NCI-H2107 treated with DMSO at 0.1 percent for 48 hours (cell line): ENCODE measurements around the gene SPATA33.
"Not testable (repeated sequence)": the region's sequence is repeated elsewhere in the genome, so short reads cannot be mapped to it uniquely, and the experiment has no call there.

Experiments used
- DNase-seq: peaks from one replicate; lab custom pipeline; 2025; ENCODE audit not compliant: unreplicated experiment; lab: John Stamatoyannopoulos, UW

SPATA33 gene

GRCh38 chr16:89624777-89625761 is 32.6 kb upstream of the SPATA33 start:
- no peak for DNase-seq

- no peak for DNase-seq
Observed at GRCh38 chr16:89629827-89630610, 27.6 kb upstream of the SPATA33 start.

GRCh38 chr16:89633064-89633631 is 24.5 kb upstream of the SPATA33 start:
- no peak for DNase-seq

DNA sequence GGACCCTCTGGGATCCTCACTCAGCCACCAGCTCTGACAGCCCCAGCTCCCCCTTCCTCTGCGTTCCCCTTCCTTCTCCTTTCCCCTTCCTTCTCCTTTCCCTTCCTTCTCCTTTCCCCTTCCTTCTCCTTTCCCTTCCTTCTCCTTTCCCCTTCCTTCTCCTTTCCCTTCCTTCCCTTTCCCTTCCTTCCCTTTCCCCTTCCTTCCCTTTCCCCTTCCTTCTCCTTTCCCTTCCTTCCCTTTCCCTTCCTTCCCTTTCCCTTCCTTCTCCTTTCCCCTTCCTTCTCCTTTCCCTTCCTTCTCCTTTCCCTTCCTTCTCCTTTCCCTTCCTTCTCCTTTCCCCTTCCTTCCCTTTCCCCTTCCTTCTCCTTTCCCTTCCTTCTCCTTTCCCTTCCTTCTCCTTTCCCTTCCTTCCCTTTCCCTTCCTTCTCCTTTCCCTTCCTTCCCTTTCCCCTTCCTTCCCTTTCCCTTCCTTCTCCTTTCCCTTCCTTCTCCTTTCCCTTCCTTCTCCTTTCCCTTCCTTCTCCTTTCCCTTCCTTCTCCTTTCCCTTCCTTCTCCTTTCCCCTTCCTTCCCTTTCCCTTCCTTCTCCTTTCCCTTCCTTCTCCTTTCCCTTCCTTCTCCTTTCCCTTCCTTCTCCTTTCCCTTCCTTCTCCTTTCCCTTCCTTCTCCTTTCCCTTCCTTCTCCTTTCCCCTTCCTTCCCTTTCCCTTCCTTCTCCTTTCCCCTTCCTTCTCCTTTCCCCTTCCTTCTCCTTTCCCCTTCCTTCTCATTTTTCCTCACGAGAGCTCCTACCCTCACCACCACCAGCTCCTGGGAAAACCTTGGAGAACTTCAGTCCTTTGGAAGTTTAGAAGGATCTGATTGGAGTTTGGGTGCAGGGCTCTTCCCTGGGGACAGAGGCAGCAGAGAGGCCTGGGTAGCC is 22.9 kb upstream of the SPATA33 start:
- DNase-seq: not testable (repeated sequence)

DNA sequence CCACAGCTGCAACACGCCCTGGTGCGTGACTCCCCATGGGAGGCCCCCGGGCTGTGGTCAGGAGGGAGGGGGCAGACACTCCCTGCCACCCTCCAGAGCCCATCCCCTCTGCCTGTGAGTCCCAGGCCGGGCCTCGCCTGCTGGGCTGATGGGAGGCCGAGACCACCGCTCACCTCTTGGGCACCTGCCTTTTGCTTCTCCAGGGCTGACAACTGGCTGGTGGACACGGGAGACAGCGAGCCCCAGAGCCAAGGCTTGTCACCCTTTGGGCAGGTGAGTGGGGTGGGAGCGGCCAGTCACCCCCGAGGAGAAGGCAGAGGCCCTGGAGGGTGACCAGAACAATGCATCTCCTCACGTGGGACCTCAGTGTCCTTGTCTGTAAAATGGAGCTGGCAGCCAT is 21.0 kb upstream of the SPATA33 start:
- no peak for DNase-seq

DNA sequence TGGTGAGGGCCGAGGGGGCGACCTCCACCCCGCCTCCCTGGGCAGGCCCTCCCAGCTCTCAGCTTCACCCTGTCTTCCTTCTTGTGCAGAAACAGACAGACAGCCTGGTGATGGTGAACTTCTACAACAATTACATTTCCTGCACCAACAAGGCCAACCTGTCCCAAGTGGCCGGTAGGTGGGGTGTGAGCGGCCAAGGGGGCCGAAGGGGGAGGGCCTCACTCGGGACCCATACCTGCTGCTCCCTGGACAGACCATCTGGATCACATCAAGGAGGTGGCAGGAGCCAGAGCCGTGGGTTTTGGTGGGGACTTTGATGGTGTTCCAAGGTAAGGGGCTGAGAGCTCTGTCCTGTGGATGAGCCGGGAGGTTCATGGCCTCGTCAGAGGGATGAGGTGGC is 20.3 kb upstream of the SPATA33 start:
- DNase-seq: no peak

DNA sequence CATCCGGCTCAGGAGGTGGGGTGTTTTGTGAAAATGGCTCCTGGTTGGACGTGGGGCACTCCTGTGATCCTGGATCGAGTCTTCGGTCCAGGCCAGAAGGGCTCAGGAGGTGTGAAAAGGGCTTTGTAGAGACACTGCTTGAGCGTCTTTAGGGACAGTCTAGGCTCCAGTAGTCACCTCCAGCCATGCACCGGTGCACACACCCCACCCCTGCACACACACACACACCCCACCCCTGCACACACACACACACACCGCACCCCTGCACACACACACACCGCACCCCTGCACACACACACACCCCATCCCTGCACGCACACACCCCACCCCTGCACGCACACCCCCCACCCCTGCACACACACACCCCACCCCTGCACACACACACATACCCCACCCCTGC is 19.2 kb upstream of the SPATA33 start:
- no peak for DNase-seq

- DNase-seq: no peak
Observed at GRCh38 chr16:89639385-89639784, 18.3 kb upstream of the SPATA33 start.

DNA sequence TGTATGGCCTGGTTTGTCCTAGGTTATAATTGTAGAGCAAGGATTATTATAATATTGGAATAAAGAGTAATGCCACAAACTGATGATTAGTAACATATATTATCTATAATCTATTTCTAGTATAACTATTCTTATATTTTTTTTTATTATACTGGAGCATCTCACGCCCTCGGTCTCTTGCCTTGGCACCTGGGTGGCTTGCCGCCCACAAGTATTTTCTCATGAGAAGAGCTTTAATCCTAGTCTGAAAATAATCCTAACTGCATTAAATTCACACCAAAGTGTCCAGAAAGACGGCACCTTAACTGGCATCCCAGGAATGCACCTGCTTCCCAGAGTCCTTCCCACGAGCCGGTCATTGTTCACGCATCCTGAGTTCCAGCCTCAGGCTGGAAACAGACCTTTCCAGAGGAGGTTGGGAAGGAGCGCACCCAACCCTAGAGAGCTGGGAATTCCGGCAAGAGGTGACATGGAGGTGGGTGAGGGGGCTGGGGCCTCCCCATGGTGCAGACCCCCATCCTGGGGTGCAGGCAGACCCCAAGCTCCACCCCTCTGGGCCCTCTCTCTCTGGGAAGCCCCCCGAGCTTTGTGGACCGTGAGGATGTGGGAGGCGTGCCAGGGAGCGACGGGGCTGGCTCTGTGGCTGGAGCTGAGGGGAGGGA is 16.0 kb upstream of the SPATA33 start:
- no peak for DNase-seq

DNA sequence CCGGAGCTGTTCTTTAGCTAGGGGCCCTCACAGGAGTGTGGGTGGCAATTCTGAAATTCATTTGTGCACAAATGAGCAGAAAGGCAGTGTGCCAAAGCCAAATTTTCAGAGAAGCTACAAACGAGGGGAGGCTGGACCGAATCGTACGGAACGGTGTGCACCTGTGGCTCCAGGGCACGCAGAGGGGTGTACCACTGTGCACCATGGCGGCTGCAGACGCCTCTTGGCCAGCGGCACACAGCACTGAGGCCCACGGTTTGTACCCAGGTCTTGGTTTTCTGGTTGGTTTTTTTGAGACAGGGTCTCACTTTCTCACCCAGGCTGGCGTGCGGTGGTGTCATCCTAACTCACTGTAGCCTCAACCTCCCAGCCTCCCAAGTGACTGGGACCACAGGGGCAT is 15.1 kb upstream of the SPATA33 start:
- no peak for DNase-seq

GRCh38 chr16:89643769-89644300 is 13.8 kb upstream of the SPATA33 start:
- no peak for DNase-seq

DNA sequence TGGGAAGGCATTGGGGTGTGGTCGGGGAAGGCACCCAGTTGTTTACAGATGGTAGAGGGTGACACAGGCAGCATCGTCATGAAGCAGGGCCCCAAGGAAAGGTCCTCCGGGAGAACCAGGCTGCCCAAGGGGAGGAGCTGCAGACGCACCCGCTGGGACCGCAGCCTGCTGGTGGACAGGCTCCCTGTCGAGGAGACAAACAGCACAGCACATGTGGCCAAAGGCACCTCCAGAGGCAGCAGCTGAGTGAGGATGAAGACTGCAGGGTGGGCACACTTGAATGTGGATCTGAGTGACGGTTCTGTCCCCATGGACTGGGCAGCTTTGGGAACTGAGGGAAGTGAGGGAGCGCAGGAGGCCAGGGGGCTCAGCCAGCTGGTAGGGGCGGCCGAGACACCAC is 12.5 kb upstream of the SPATA33 start:
- no peak for DNase-seq

- no peak for DNase-seq
Observed at GRCh38 chr16:89646270-89646669, 11.4 kb upstream of the SPATA33 start.

DNA sequence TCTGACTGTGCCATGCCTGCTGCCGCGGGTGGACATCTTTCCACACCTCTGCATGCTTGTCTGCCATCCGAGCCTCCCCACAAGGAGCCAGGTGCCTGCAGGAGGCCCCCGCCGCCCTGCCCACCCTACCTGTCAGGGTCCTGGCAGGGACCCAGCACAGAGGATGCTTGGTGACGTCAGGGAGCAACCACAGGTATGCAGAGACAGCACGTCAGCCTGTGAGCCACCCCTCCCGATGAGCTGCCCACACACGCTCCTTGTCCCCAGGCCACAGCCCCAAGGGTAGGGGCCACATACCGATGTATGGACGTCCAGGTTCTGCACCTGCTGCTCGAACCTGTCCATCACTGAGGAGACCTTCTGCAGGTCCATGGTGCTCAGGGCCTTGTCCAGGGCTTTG is 10.7 kb upstream of the SPATA33 start:
- DNase-seq: no peak

DNA sequence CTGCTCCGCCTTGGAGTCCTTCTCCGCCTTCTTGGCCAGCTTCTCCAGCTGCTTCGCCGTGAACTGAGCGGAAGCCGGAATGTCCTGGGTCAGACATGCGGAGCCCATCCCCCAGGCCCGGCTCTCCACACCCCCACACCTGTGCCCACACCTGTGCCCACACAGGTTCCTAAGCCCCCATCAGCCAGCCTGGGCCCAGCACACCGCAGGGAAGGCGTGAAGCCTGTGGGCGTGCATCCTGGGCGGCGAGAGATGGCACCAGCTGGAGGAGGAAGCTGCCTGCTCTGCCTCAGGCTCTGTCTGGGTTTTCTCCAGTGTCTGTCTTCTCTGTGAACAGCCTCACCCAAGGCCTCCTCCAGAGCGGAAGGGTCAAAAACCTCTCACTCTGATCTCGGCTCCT is 6.1 kb upstream of the SPATA33 start:
- no peak for DNase-seq

GRCh38 chr16:89653656-89654295 is 3.9 kb upstream of the SPATA33 start:
- DNase-seq: no peak

DNA sequence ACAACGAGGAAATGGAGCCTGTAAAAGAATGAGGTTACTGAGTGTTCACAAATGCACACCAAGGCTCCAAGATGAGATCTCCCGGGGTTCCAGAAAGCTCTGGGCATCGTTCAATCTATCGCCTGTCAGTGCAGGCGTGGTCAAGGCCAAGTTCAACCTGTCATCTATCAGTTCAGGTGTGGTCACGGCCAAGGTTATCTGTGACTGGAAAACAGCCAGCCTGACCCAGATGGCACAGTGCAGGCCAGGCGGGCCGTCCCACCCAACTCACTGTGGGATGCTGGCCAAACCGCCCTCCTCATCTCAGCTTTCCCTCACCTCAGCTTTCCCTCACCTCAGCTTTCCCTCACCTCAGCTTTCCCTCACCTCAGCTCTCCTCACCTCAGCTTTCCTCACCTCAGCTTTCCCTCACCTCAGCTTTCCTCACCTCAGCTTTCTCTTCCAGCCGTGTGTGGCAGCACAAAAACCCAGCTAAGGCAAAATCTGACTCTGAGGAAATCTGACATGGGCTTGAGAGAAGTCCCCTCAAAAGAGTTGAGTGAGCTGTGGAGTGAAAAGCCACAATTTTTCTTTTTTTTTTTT is 2.5 kb upstream of the SPATA33 start:
- no peak for DNase-seq

GRCh38 chr16:89656435-89657121 is 1.1 kb upstream of the SPATA33 start:
- DNase-seq: no peak
